Right cardiac atrium (tissue), 5 donors: ENCODE measurements around the gene C7orf57. TPM values are rescaled to one million over a fixed set of nuclear protein-coding genes. Genes with fewer than 3 reads are reported as not detected.

Experiments
- ATAC-seq, 2 donors: fragments of 200-7000 bp; cut with Tn5 transposase; one replicate each; pipeline versions ENCODE4 v1.8.0 to v1.9.1; 2020; ENCODE audit warnings: moderate library complexity in 2 of 2, mild to moderate bottlenecking in 1 of 2
- DNase-seq, 3 donors: peaks; one replicate each; pipeline ENCODE4 v3.0.0-alpha.2; 2020
- H3K27ac ChIP-seq: one replicate; pipeline ENCODE4 v1.5.1; 2013; ENCODE audit warnings: mild to moderate bottlenecking, low read length, control low read depth, moderate library complexity
- H3K27me3 ChIP-seq: one replicate; pipeline ENCODE4 v1.6.1; 2013; ENCODE audit not compliant: control insufficient read depth, insufficient read depth
- H3K4me1 ChIP-seq: one replicate; pipeline ENCODE4 v1.6.1; 2013; ENCODE audit warnings: low read length; ENCODE audit not compliant: control insufficient read depth, insufficient read depth
- H3K4me3 ChIP-seq: one replicate; pipeline ENCODE4 v1.5.1; 2013; ENCODE audit warnings: low read length, control low read depth
- H3K9me3 ChIP-seq: one replicate; pipeline ENCODE4 v1.6.1; 2013; ENCODE audit warnings: low read length; ENCODE audit not compliant: control insufficient read depth
- WGBS: extraction: QIAGEN DNeasy Blood & Tissue Kit; methylation state at CpG from one replicate; pipeline ENCODE4 v1.1.7; 2013; 5-methylcytosine and 5-hydroxymethylcytosine counted together
- intact Hi-C, 4 donors: fragments of 100-400 bp; cut with DNase I; formaldehyde crosslinking; loops; one replicate each; pipeline versions ENCODE4 v1.11.0 to v1.14.0; 2022 to 2023
- polyA plus RNA-seq: library from polyadenylated mRNA; stranded (reverse); fragments of 200-250 nt; gene quantifications from one replicate; pipeline ENCODE4 v1.2.3, GENCODE V29; 2013
- total RNA-seq, 4 donors: library from RNA; stranded (reverse); fragmentation: NEBNext Ultra II Directional; extraction: Animal tissue kit (Norgen Biotek cat#: 25700); gene quantifications; one replicate each; pipeline ENCODE4 v1.2.1, GENCODE V29; 2021
- donor health status: healthy with polysubstance abuse.
- donor health status: DM: no; HTN: yes; CAD: no.
- donor health status: DM: no; HTN: no; CAD: no.
- donor health status: DM: no; HTN: yes; CAD: no; lungs with severe emphysema.
- donor health status: DM: yes; HTN: yes; CAD: no.

C7orf57 gene
- total and polyA plus RNA-seq, 5 donors, result not detected

- ATAC-seq, result no peak
Measured at GRCh38 chr7:48004638-48005037, 30.7 kb upstream of the C7orf57 start.

GRCh38 chr7:48006866-48007265, 28.5 kb upstream of the C7orf57 start:
- Histone ChIP-seq H3K4me3 (no peak overlapping the region), H3K27ac (no peak overlapping the region), H3K27me3 (no peaks in the 10 kb centered on the region), H3K9me3 (no peaks in the 10 kb centered on the region), H3K4me1 (no peaks in the 10 kb centered on the region)
- no peak for DNase-seq
- 86% methylated on average over 6 of the region's 6 CpGs for WGBS
- intact Hi-C loops, result no loop called here
- ATAC-seq, result no peak

More at GRCh38 chr7:48004638-48005037, 30.7 kb upstream of the C7orf57 start:
- no peaks in the 10 kb centered on the region for H3K9me3 ChIP-seq
- intact Hi-C loops, result no loop called here
- H3K4me1 ChIP-seq, result no peaks in the 10 kb centered on the region
- WGBS, result 35% methylated on average over 5 of the region's 5 CpGs
- no peak overlapping the region for H3K27ac ChIP-seq
- no peak for DNase-seq
- no peaks in the 10 kb centered on the region for H3K27me3 ChIP-seq
- H3K4me3 ChIP-seq, result no peak overlapping the region

- WGBS, result 87% methylated on average over 4 of the region's 4 CpGs
- Histone ChIP-seq H3K4me1 (no peaks in the 10 kb centered on the region), H3K27me3 (no peaks in the 10 kb centered on the region), H3K9me3 (no peaks in the 10 kb centered on the region), H3K27ac (no peak overlapping the region), H3K4me3 (no peak overlapping the region)
- intact Hi-C loops, result no loop called here
- DNase-seq (no peak), ATAC-seq (no peak)
Measured at GRCh38 chr7:48009257-48009656, 26.1 kb upstream of the C7orf57 start.

- 91% methylated on average over 4 of the region's 4 CpGs for WGBS
Measured at GRCh38 chr7:48009954-48010353, 25.4 kb upstream of the C7orf57 start.

GRCh38 chr7:48011323-48011722, 24.0 kb upstream of the C7orf57 start:
- Histone ChIP-seq H3K4me1 (no peaks in the 10 kb centered on the region), H3K27me3 (no peaks in the 10 kb centered on the region), H3K27ac (no peak overlapping the region), H3K9me3 (no peaks in the 10 kb centered on the region), H3K4me3 (no peak overlapping the region)
- no peak for DNase-seq
- intact Hi-C loops, result no loop called here
- 23% methylated on average over 2 of the region's 2 CpGs for WGBS
- ATAC-seq, result no peak

More at GRCh38 chr7:48009954-48010353, 25.4 kb upstream of the C7orf57 start:
- intact Hi-C loops, result no loop called here
- no peak overlapping the region for H3K27ac ChIP-seq
- DNase-seq, result no peak
- no peaks in the 10 kb centered on the region for H3K27me3 ChIP-seq
- H3K4me3 ChIP-seq, result no peak overlapping the region
- H3K9me3 ChIP-seq, result no peaks in the 10 kb centered on the region
- no peaks in the 10 kb centered on the region for H3K4me1 ChIP-seq
- no peak for ATAC-seq

GRCh38 chr7:48011951-48012350, 23.4 kb upstream of the C7orf57 start:
- Histone ChIP-seq H3K27ac (no peak overlapping the region), H3K27me3 (no peaks in the 10 kb centered on the region), H3K9me3 (no peaks in the 10 kb centered on the region), H3K4me1 (no peaks in the 10 kb centered on the region), H3K4me3 (no peak overlapping the region)
- intact Hi-C loops, result no loop called here
- no peak for DNase-seq
- no peak for ATAC-seq
- WGBS, result 67% methylated on average over 3 of the region's 3 CpGs

GRCh38 chr7:48016641-48017040, 18.7 kb upstream of the C7orf57 start:
- Histone ChIP-seq H3K4me3 (no peak overlapping the region), H3K27ac (no peak overlapping the region), H3K4me1 (no peaks in the 10 kb centered on the region), H3K9me3 (no peaks in the 10 kb centered on the region), H3K27me3 (no peaks in the 10 kb centered on the region)
- no peak for ATAC-seq
- DNase-seq, result no peak
- intact Hi-C loops, result no loop called here

GRCh38 chr7:48017674-48018073, 17.7 kb upstream of the C7orf57 start:
- WGBS, result 95% methylated on average over 4 of the region's 4 CpGs
- Histone ChIP-seq H3K27ac (no peak overlapping the region), H3K27me3 (no peaks in the 10 kb centered on the region), H3K4me1 (no peaks in the 10 kb centered on the region), H3K9me3 (no peaks in the 10 kb centered on the region), H3K4me3 (no peak overlapping the region)
- intact Hi-C loops, result no loop called here
- ATAC-seq (no peak), DNase-seq (no peak)

GRCh38 chr7:48025624-48026023, 9.7 kb upstream of the C7orf57 start:
- ATAC-seq, result no peak
- Histone ChIP-seq H3K4me3 (no peak overlapping the region), H3K27me3 (peaks cover 5% of the 10 kb centered on the region), H3K9me3 (no peaks in the 10 kb centered on the region), H3K4me1 (no peaks in the 10 kb centered on the region), H3K27ac (no peak overlapping the region)
- no peak for DNase-seq
- WGBS, result 64% methylated on average over 5 of the region's 5 CpGs
- intact Hi-C loops, result no loop called here

- DNase-seq (no peak), ATAC-seq (no peak)
- intact Hi-C loops, result no loop called here
- Histone ChIP-seq H3K4me1 (no peaks in the 10 kb centered on the region), H3K9me3 (no peaks in the 10 kb centered on the region), H3K27ac (no peak within 1 kb of the TSS), H3K27me3 (peaks cover 5% of the 10 kb centered on the region), H3K4me3 (no peak within 1 kb of the TSS)
- 87% methylated on average over 6 of the region's 6 CpGs for WGBS
Measured at GRCh38 chr7:48028938-48029337, 6.4 kb upstream of the C7orf57 start, which contains the start of gene SUN3. Gene SUN3, minus strand, starts transcription at chr7:48029107. Its CDS starts 169 bp downstream, at chr7:48028938.

GRCh38 chr7:48031111-48031510, 4.2 kb upstream of the C7orf57 start:
- 65% methylated on average over 2 of the region's 2 CpGs for WGBS
- no peak overlapping the region for H3K27ac ChIP-seq
- H3K4me3 ChIP-seq, result no peak overlapping the region
- H3K27me3 ChIP-seq, result peaks cover 5% of the 10 kb centered on the region
- H3K9me3 ChIP-seq, result no peaks in the 10 kb centered on the region
- intact Hi-C loops, result loop anchor here in 3 of 4 donors (10.0 kb wide), 3 partner anchors 64 to 84 kb away; no protein-coding TSS in a partner anchor
- ATAC-seq, result no peak
- H3K4me1 ChIP-seq, result no peaks in the 10 kb centered on the region
- DNase-seq, result no peak

GRCh38 chr7:48033922-48034321, 1.4 kb upstream of the C7orf57 start:
- intact Hi-C loops, result loop anchor here in 3 of 4 donors (10.0 kb wide), 3 partner anchors 61 to 81 kb away; no protein-coding TSS in a partner anchor
- WGBS, result 66% methylated on average over 5 of the region's 5 CpGs
- Histone ChIP-seq H3K4me3 (no peak overlapping the region), H3K4me1 (no peaks in the 10 kb centered on the region), H3K27ac (no peak overlapping the region), H3K9me3 (no peaks in the 10 kb centered on the region), H3K27me3 (peaks cover 5% of the 10 kb centered on the region)
- DNase-seq, result peak in 1 of 3 donors; percentile 40
- ATAC-seq, result no peak
